H9 (cell line): ENCODE data around the gene PPL. TPM values are rescaled to one million over a fixed set of nuclear protein-coding genes. Genes with fewer than 3 reads are reported as not detected.

ENCODE experiments used
- DNase-seq: peaks from one replicate; pipeline ENCODE4 v3.0.0-alpha.2; 2017
- H2AFZ ChIP-seq: one replicate; pipeline ENCODE4 v1.6.1; 2013; ENCODE audit warnings: mild to moderate bottlenecking, low read length, control low read depth, moderate library complexity
- H2AK5ac ChIP-seq: 2 replicates; pipeline ENCODE4 v1.6.1; 2013; ENCODE audit warnings: low read length, control low read depth, mixed read lengths; ENCODE audit not compliant: insufficient read length
- H2BK120ac ChIP-seq: one replicate; pipeline ENCODE4 v1.6.1; 2013; ENCODE audit warnings: low read depth, mild to moderate bottlenecking, low read length, control low read depth, inconsistent platforms; ENCODE audit not compliant: poor library complexity, severe bottlenecking
- H2BK12ac ChIP-seq: 2 replicates; pipeline ENCODE4 v1.6.1; 2013; ENCODE audit warnings: low read length, control low read depth, mixed read lengths, low read depth; ENCODE audit not compliant: insufficient read length
- H2BK15ac ChIP-seq: 2 replicates; pipeline ENCODE4 v1.6.1; 2013; ENCODE audit warnings: low read depth, low read length, control low read depth
- H2BK20ac ChIP-seq: one replicate; pipeline ENCODE4 v1.6.1; 2013; ENCODE audit warnings: low read depth, mild to moderate bottlenecking, low read length, control low read depth, inconsistent platforms; ENCODE audit not compliant: poor library complexity, severe bottlenecking
- H2BK5ac ChIP-seq: 2 replicates; pipeline ENCODE4 v1.6.1; 2013; ENCODE audit warnings: low read length, control low read depth, mixed read lengths; ENCODE audit not compliant: insufficient read length
- H3K14ac ChIP-seq: 2 replicates; pipeline ENCODE4 v1.6.1; 2013; ENCODE audit warnings: low read length, control low read depth; ENCODE audit not compliant: insufficient read depth
- H3K18ac ChIP-seq: 2 replicates; pipeline ENCODE4 v1.6.1; 2013; ENCODE audit warnings: low read depth, mild to moderate bottlenecking, mixed read lengths, low read length, control low read depth; ENCODE audit not compliant: insufficient read length
- H3K23ac ChIP-seq: 2 replicates; pipeline ENCODE4 v1.6.1; 2013; ENCODE audit warnings: low read length, control low read depth, mixed read lengths, low read depth; ENCODE audit not compliant: insufficient read length
- H3K23me2 ChIP-seq: 2 replicates; pipeline ENCODE4 v1.6.1; 2013; ENCODE audit warnings: low read depth, mild to moderate bottlenecking, mixed read lengths, low read length, control low read depth; ENCODE audit not compliant: insufficient read length, poor library complexity, severe bottlenecking
- H3K27ac ChIP-seq: 2 replicates; pipeline ENCODE4 v1.5.1; 2013; ENCODE audit warnings: low read length, control low read depth, mixed read lengths, low read depth; ENCODE audit not compliant: insufficient read length
- H3K27me3 ChIP-seq: 2 replicates; pipeline ENCODE4 v1.6.1; 2013; ENCODE audit warnings: low read length, control low read depth, inconsistent platforms; ENCODE audit not compliant: insufficient read depth
- H3K4ac ChIP-seq: 2 replicates; pipeline ENCODE4 v1.6.1; 2013; ENCODE audit warnings: low read depth, mild to moderate bottlenecking, control low read depth, inconsistent platforms, low read length, moderate library complexity
- H3K4me1 ChIP-seq: 2 replicates; pipeline ENCODE4 v1.6.1; 2013; ENCODE audit warnings: low read length, control low read depth, inconsistent platforms; ENCODE audit not compliant: insufficient read depth
- H3K4me2 ChIP-seq: 2 replicates; pipeline ENCODE4 v1.6.1; 2013; ENCODE audit warnings: low read length, control low read depth, mixed read lengths; ENCODE audit not compliant: insufficient read length, insufficient read depth
- H3K56ac ChIP-seq: 2 replicates; pipeline ENCODE4 v1.6.1; 2013; ENCODE audit warnings: low read depth, mild to moderate bottlenecking, mixed read lengths, low read length, control low read depth; ENCODE audit not compliant: insufficient read length
- H3K79me1 ChIP-seq: 2 replicates; pipeline ENCODE4 v1.6.1; 2013; ENCODE audit warnings: low read depth, mild to moderate bottlenecking, moderate library complexity, low read length, control low read depth, inconsistent platforms; ENCODE audit not compliant: insufficient read depth, poor library complexity, severe bottlenecking
- H3K79me2 ChIP-seq: 2 replicates; pipeline ENCODE4 v1.6.1; 2013; ENCODE audit warnings: low read length, control low read depth, inconsistent platforms; ENCODE audit not compliant: insufficient read depth
- H3K9ac ChIP-seq: 2 replicates; pipeline ENCODE4 v1.6.1; 2013; ENCODE audit warnings: low read length, control low read depth, mixed read lengths; ENCODE audit not compliant: insufficient read length; ENCODE audit errors: extremely low read depth
- H3K9me3 ChIP-seq: one replicate; pipeline ENCODE4 v1.6.1; 2013; ENCODE audit warnings: low read depth, low read length, inconsistent platforms; ENCODE audit not compliant: control insufficient read depth
- H3T11ph ChIP-seq: one replicate; pipeline ENCODE4 v1.6.1; 2013; ENCODE audit warnings: mild to moderate bottlenecking, low read length, control low read depth, inconsistent platforms
- H4K20me1 ChIP-seq: one replicate; pipeline ENCODE4 v1.6.1; 2013; ENCODE audit not compliant: control insufficient read depth, insufficient read length, insufficient read depth
- H4K5ac ChIP-seq: 2 replicates; pipeline ENCODE4 v1.6.1; 2013; ENCODE audit warnings: low read depth, mild to moderate bottlenecking, mixed read lengths, low read length, control low read depth; ENCODE audit not compliant: insufficient read length
- H4K8ac ChIP-seq: replicated peaks from 2 replicates; pipeline ENCODE4 v1.6.1; 2013; ENCODE audit warnings: low read length, control low read depth, mixed read lengths, low read depth; ENCODE audit not compliant: insufficient read length
- H4K91ac ChIP-seq: 2 replicates; pipeline ENCODE4 v1.6.1; 2013; ENCODE audit warnings: low read depth, mild to moderate bottlenecking, moderate library complexity, mixed read lengths, low read length, control low read depth; ENCODE audit not compliant: insufficient read length
- H3K27ac Mint-ChIP-seq, 3 experiments: 2 replicates in 2 of 3; 3 replicates in 1 of 3; pipeline ENCODE4 v1.8.0; 2020 to 2021; ENCODE audit warnings: mixed read lengths in 3 of 3, mild to moderate bottlenecking in 1 of 3, moderate library complexity in 1 of 3
- H3K27me3 Mint-ChIP-seq: 2 replicates; pipeline ENCODE4 v1.8.0; 2021; ENCODE audit warnings: low read depth, mild to moderate bottlenecking, moderate library complexity, mixed read lengths
- H3K36me3 Mint-ChIP-seq, 3 experiments: 2 replicates in 2 of 3; 3 replicates in 1 of 3; pipeline ENCODE4 v1.8.0; 2020 to 2021; ENCODE audit warnings: low read depth in 3 of 3, mixed read lengths in 3 of 3; ENCODE audit not compliant: insufficient read depth in 1 of 3
- H3K4me1 Mint-ChIP-seq, 2 experiments: 2 replicates each; pipeline ENCODE4 v1.8.0; 2020; ENCODE audit warnings: mixed read lengths in 2 of 2
- H3K4me3 Mint-ChIP-seq, 2 experiments: 2 replicates in 1 of 2; 3 replicates in 1 of 2; pipeline ENCODE4 v1.8.0; 2020 to 2021; ENCODE audit warnings: mild to moderate bottlenecking in 2 of 2, mixed read lengths in 2 of 2, moderate library complexity in 1 of 2
- H3K9me3 Mint-ChIP-seq, 2 experiments: 2 replicates in 1 of 2; 3 replicates in 1 of 2; pipeline ENCODE4 v1.8.0; 2020; ENCODE audit warnings: mild to moderate bottlenecking in 2 of 2, mixed read lengths in 2 of 2, moderate library complexity in 1 of 2
- WGBS: extraction: QIAGEN DNeasy Blood & Tissue Kit; methylation state at CpG from one replicate; pipeline ENCODE4 v1.1.7; 2013; ENCODE audit warnings: missing lambda C conversion rate, low lambda C conversion rate, mixed read lengths; ENCODE audit not compliant: insufficient read length; ENCODE audit errors: extremely low coverage; 5-methylcytosine and 5-hydroxymethylcytosine counted together
- total RNA-seq: library from RNA; stranded (reverse); gene quantifications from 2 replicates; pipeline ENCODE4 v1.2.1, GENCODE V29; 2021
- TF ChIP-seq, protein P1 (sequence below): fragments of 200-600 bp; sonication (generic); conservative IDR thresholded peaks from 3 replicates; pipeline ENCODE4 v1.8.0; 2021; ENCODE audit warnings: antibody characterized with exemption, mild to moderate bottlenecking

PPL gene
- total RNA-seq, 1 experiment from 2014 or later, result 29.2 TPM

DNA sequence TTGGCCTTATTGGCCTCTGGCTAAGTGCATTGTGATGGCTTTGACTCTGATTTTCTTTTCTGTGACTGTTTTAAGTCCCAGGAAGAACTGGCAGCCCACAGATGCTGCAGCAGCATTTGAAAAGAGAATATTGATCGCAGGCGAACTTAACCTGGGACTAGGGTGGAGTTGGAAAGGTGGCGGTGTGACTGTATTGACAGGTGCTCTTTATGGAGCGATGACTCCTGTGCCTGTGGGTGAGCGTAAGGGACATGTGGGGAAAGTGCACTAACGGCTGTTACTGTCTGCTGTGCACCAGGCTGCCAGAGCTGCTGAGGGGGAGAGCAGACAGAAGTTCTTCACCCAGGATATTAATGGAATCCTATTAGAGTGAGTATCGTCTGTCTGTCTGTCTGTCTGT, 68.4 kb downstream of the PPL start:
- peak overlapping the region in 1 of 3 experiments; percentile 44; a peak in 2 of 7 replicates for H3K27ac Mint-ChIP-seq
- Histone ChIP-seq H3K4me2 (no peak overlapping the region), H3K9ac (no peak overlapping the region), H3K56ac (no peak overlapping the region), H2BK5ac (no peak overlapping the region), H3K14ac (no peak overlapping the region), H3K18ac (no peak overlapping the region), H2AFZ (no peak overlapping the region), H2AK5ac (no peak overlapping the region), H2BK20ac (no peak overlapping the region), H2BK15ac (no peak overlapping the region), H4K8ac (no peak overlapping the region), H3K9me3 (no peaks in the 10 kb centered on the region), H3K4ac (no peak overlapping the region), H3K4me1 (no peaks in the 10 kb centered on the region), H3K23ac (no peak overlapping the region), H2BK12ac (no peak overlapping the region), H4K91ac (no peak overlapping the region), H4K5ac (no peak overlapping the region), H3K27me3 (no peaks in the 10 kb centered on the region; the same call in 1 of the 2 replicates), H4K20me1 (no peaks in the 10 kb centered on the region), H3K23me2 (no peaks in the 10 kb centered on the region), H3K79me2 (peaks cover 5% of the 10 kb centered on the region; the same call in 1 of the 2 replicates), H3K27ac (no peak overlapping the region), H3T11ph (no peak overlapping the region), H2BK120ac (no peak overlapping the region), H3K79me1 (no peaks in the 10 kb centered on the region)
- H3K36me3 Mint-ChIP-seq, result peaks cover 24 to 55% (median 50%) of the 10 kb centered on the region in 3 experiments
- TF ChIP-seq, protein P1, sequence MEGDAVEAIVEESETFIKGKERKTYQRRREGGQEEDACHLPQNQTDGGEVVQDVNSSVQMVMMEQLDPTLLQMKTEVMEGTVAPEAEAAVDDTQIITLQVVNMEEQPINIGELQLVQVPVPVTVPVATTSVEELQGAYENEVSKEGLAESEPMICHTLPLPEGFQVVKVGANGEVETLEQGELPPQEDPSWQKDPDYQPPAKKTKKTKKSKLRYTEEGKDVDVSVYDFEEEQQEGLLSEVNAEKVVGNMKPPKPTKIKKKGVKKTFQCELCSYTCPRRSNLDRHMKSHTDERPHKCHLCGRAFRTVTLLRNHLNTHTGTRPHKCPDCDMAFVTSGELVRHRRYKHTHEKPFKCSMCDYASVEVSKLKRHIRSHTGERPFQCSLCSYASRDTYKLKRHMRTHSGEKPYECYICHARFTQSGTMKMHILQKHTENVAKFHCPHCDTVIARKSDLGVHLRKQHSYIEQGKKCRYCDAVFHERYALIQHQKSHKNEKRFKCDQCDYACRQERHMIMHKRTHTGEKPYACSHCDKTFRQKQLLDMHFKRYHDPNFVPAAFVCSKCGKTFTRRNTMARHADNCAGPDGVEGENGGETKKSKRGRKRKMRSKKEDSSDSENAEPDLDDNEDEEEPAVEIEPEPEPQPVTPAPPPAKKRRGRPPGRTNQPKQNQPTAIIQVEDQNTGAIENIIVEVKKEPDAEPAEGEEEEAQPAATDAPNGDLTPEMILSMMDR, result no peak
- H3K4me1 Mint-ChIP-seq, result peaks cover 0 to 3% of the 10 kb centered on the region in 2 experiments; a peak in 2 of 4 replicates
- no peaks in the 10 kb centered on the region; the same call in 1 of the 2 replicates for H3K27me3 Mint-ChIP-seq
- WGBS, result no CpG with 5 or more reads among the region's 7 CpGs
- H3K9me3 Mint-ChIP-seq, result no peaks in the 10 kb centered on the region
- no peak overlapping the region for H3K4me3 Mint-ChIP-seq
- no peak for DNase-seq
